Sigmoid colon (tissue), 4 donors: ENCODE data around the gene SPEM3.

Experiments
- EP300 ChIP-seq, 4 donors: sonication (generic); formaldehyde crosslinking; IDR thresholded peaks; one replicate each; pipeline ENCODE4 v1.6.1; 2017; ENCODE audit warnings: antibody characterized with exemption in 4 of 4
- POLR2A ChIP-seq, 2 donors: fragments of 450-650 bp; IDR thresholded peaks; one replicate each; pipeline ENCODE4 v1.6.1; 2016; ENCODE audit warnings: antibody characterized with exemption in 2 of 2, mild to moderate bottlenecking in 2 of 2, moderate library complexity in 2 of 2
- TF ChIP-seq, protein P1 (sequence below), 4 experiments: fragments of 450-650 bp in 3 of 4; fragments of 200-600 bp in 1 of 4; IDR thresholded peaks; one replicate each; pipeline ENCODE4 v1.5.1; 2016 to 2019; ENCODE audit warnings: antibody characterized with exemption in 4 of 4, mild to moderate bottlenecking in 3 of 4, moderate library complexity in 2 of 4

DNA sequence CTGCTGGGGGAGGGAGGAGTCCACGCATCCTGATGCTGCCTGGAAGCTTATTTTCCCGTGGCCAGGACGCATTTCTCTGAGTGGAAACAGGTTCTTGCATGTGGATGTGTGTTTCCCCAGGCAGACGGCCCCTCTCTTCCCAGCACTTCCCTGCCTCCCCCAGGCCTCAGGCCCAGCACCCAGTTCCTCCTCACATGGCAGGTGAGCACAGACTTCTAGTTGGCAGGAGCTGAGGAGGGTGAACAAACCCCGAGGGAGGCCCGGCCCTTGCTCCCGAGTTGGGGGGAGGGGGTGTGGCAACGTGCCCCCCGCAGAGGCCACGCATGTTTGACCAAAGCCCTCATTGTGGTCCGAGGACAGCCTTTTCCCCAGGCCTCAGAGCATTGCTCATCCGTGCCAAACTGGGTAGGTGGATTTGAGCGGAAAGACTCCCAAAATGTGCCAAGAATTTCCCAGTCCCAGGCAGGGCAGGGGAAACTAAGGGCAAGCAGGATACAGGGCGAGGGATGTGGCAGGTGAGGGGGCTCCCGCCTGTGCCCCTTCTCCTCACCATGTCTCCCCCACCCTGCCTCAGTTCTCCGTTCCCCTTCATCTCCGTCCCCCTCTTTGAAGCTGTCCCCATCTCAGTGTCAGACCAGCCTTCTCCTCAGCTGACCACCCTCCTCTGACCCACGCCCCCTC is 10.0 kb upstream of the SPEM3 start:
- no peak for TF ChIP-seq POLR2A (IDR thresholded peaks at IDR 0.05)
- TF ChIP-seq, protein P1, sequence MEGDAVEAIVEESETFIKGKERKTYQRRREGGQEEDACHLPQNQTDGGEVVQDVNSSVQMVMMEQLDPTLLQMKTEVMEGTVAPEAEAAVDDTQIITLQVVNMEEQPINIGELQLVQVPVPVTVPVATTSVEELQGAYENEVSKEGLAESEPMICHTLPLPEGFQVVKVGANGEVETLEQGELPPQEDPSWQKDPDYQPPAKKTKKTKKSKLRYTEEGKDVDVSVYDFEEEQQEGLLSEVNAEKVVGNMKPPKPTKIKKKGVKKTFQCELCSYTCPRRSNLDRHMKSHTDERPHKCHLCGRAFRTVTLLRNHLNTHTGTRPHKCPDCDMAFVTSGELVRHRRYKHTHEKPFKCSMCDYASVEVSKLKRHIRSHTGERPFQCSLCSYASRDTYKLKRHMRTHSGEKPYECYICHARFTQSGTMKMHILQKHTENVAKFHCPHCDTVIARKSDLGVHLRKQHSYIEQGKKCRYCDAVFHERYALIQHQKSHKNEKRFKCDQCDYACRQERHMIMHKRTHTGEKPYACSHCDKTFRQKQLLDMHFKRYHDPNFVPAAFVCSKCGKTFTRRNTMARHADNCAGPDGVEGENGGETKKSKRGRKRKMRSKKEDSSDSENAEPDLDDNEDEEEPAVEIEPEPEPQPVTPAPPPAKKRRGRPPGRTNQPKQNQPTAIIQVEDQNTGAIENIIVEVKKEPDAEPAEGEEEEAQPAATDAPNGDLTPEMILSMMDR (IDR thresholded peaks at IDR 0.05), result no peak
- no peak for TF ChIP-seq EP300 (IDR thresholded peaks at IDR 0.05)
